ENCODE data around the gene GPC6. TPM values are rescaled to one million over a fixed set of nuclear protein-coding genes. Genes with fewer than 3 reads are reported as not detected.

GPC6 gene
- total RNA-seq, 1 donor from 2014 or later, result 63.0 TPM

GRCh38 chr13:93687261-93687660, 460.7 kb downstream of the GPC6 start:
- Histone ChIP-seq H2AFZ (ENCODE audit: low read depth, low read length) (no peak overlapping the region), H3K9ac (ENCODE audit: low read length) (no peak overlapping the region), H4K20me1 (ENCODE audit: insufficient read depth, low read length) (peaks cover 11% of the 10 kb centered on the region), H3K9me3 (ENCODE audit: insufficient read depth, low read depth, low read length) (no peaks in the 10 kb centered on the region), H3K4me3 (ENCODE audit: insufficient read depth, low read depth, low read length) (no peak overlapping the region), H3K27me3 (ENCODE audit: insufficient read depth, low read length) (no peaks in the 10 kb centered on the region), H3K4me2 (ENCODE audit: low read length) (no peak overlapping the region), H3K36me3 (ENCODE audit: insufficient read depth, low read length) (no peaks in the 10 kb centered on the region), H3K4me1 (ENCODE audit: insufficient read depth, low read length) (no peaks in the 10 kb centered on the region), H3K27ac (ENCODE audit: low read depth, low read length) (no peak overlapping the region), H3K79me2 (ENCODE audit: insufficient read depth, low read length) (no peaks in the 10 kb centered on the region)
- H3K27ac Mint-ChIP-seq (ENCODE audit: unreplicated experiment), result no peak overlapping the region
- no peaks in the 10 kb centered on the region for H3K9me3 Mint-ChIP-seq (ENCODE audit: unreplicated experiment)
- no peaks in the 10 kb centered on the region for H3K36me3 Mint-ChIP-seq (ENCODE audit: low read depth, unreplicated experiment)
- no peak for FAIRE-seq
- no peaks in the 10 kb centered on the region for H3K27me3 Mint-ChIP-seq (ENCODE audit: low read depth, unreplicated experiment)
- peaks cover 7% of the 10 kb centered on the region for H3K4me1 Mint-ChIP-seq (ENCODE audit: low read depth, unreplicated experiment)
- TF ChIP-seq CTCF (IDR thresholded peaks at IDR 0.05; ENCODE audit: insufficient read depth, low read depth, low read length) (no peak), EZH2 (IDR thresholded peaks at IDR 0.05; ENCODE audit: insufficient read depth, low read length) (no peak)
- DNase-seq (ENCODE audit: low read depth), result peak; percentile 36
- no peak overlapping the region for H3K4me3 Mint-ChIP-seq (ENCODE audit: unreplicated experiment)

GRCh38 chr13:93689333-93689732, 462.7 kb downstream of the GPC6 start:
- H3K4me3 ChIP-seq (ENCODE audit: insufficient read depth, low read depth, low read length), result no peak overlapping the region
- H3K36me3 ChIP-seq (ENCODE audit: insufficient read depth, low read length), result no peaks in the 10 kb centered on the region
- H3K27ac ChIP-seq (ENCODE audit: low read depth, low read length), result no peak overlapping the region
- DNase-seq (ENCODE audit: low read depth) (peak; percentile 30), FAIRE-seq (no peak)
- no peaks in the 10 kb centered on the region for H3K4me1 ChIP-seq (ENCODE audit: insufficient read depth, low read length)
- Mint-ChIP-seq H3K4me1 (ENCODE audit: low read depth, unreplicated experiment) (peaks cover 7% of the 10 kb centered on the region), H3K9me3 (ENCODE audit: unreplicated experiment) (no peaks in the 10 kb centered on the region), H3K4me3 (ENCODE audit: unreplicated experiment) (no peak overlapping the region), H3K36me3 (ENCODE audit: low read depth, unreplicated experiment) (no peaks in the 10 kb centered on the region), H3K27ac (ENCODE audit: unreplicated experiment) (no peak overlapping the region), H3K27me3 (ENCODE audit: low read depth, unreplicated experiment) (no peaks in the 10 kb centered on the region)
- H4K20me1 ChIP-seq (ENCODE audit: insufficient read depth, low read length), result peaks cover 5% of the 10 kb centered on the region
- H3K79me2 ChIP-seq (ENCODE audit: insufficient read depth, low read length), result no peaks in the 10 kb centered on the region
- TF ChIP-seq CTCF (IDR thresholded peaks at IDR 0.05; ENCODE audit: insufficient read depth, low read depth, low read length), result no peak
- no peak for TF ChIP-seq EZH2 (IDR thresholded peaks at IDR 0.05; ENCODE audit: insufficient read depth, low read length)
- no peaks in the 10 kb centered on the region for H3K27me3 ChIP-seq (ENCODE audit: insufficient read depth, low read length)
- H3K9ac ChIP-seq (ENCODE audit: low read length), result no peak overlapping the region
- H2AFZ ChIP-seq (ENCODE audit: low read depth, low read length), result no peak overlapping the region
- no peak overlapping the region for H3K4me2 ChIP-seq (ENCODE audit: low read length)
- H3K9me3 ChIP-seq (ENCODE audit: insufficient read depth, low read depth, low read length), result no peaks in the 10 kb centered on the region

GRCh38 chr13:93690139-93690538, 463.5 kb downstream of the GPC6 start:
- Histone ChIP-seq H3K9ac (ENCODE audit: low read length) (no peak overlapping the region), H3K4me1 (ENCODE audit: insufficient read depth, low read length) (no peaks in the 10 kb centered on the region), H3K4me3 (ENCODE audit: insufficient read depth, low read depth, low read length) (no peak overlapping the region), H3K36me3 (ENCODE audit: insufficient read depth, low read length) (no peaks in the 10 kb centered on the region), H2AFZ (ENCODE audit: low read depth, low read length) (no peak overlapping the region), H4K20me1 (ENCODE audit: insufficient read depth, low read length) (peaks cover 5% of the 10 kb centered on the region), H3K27ac (ENCODE audit: low read depth, low read length) (no peak overlapping the region), H3K9me3 (ENCODE audit: insufficient read depth, low read depth, low read length) (no peaks in the 10 kb centered on the region), H3K27me3 (ENCODE audit: insufficient read depth, low read length) (no peaks in the 10 kb centered on the region), H3K4me2 (ENCODE audit: low read length) (no peak overlapping the region), H3K79me2 (ENCODE audit: insufficient read depth, low read length) (no peaks in the 10 kb centered on the region)
- Mint-ChIP-seq H3K27ac (ENCODE audit: unreplicated experiment) (no peak overlapping the region), H3K36me3 (ENCODE audit: low read depth, unreplicated experiment) (no peaks in the 10 kb centered on the region), H3K4me1 (ENCODE audit: low read depth, unreplicated experiment) (peaks cover 7% of the 10 kb centered on the region), H3K27me3 (ENCODE audit: low read depth, unreplicated experiment) (no peaks in the 10 kb centered on the region), H3K4me3 (ENCODE audit: unreplicated experiment) (no peak overlapping the region), H3K9me3 (ENCODE audit: unreplicated experiment) (no peaks in the 10 kb centered on the region)
- no peak for FAIRE-seq
- no peak for TF ChIP-seq CTCF (IDR thresholded peaks at IDR 0.05; ENCODE audit: insufficient read depth, low read depth, low read length)
- no peak for TF ChIP-seq EZH2 (IDR thresholded peaks at IDR 0.05; ENCODE audit: insufficient read depth, low read length)
- DNase-seq (ENCODE audit: low read depth), result no peak

Data from astrocyte (in vitro differentiated cells and primary cell).